GM18520 (cell line): Measurements from ENCODE around the gene SLC13A4.
"Not testable (repeated sequence)": the region's sequence is repeated elsewhere in the genome, so short reads cannot be mapped to it uniquely, and the experiment has no call there.

Experiments used
- ATAC-seq: cut with Tn5 transposase; IDR thresholded peaks from one replicate; pipeline ENCODE4 v1.9.1; 2021; ENCODE audit not compliant: unreplicated experiment

The SLC13A4 gene, protein sequence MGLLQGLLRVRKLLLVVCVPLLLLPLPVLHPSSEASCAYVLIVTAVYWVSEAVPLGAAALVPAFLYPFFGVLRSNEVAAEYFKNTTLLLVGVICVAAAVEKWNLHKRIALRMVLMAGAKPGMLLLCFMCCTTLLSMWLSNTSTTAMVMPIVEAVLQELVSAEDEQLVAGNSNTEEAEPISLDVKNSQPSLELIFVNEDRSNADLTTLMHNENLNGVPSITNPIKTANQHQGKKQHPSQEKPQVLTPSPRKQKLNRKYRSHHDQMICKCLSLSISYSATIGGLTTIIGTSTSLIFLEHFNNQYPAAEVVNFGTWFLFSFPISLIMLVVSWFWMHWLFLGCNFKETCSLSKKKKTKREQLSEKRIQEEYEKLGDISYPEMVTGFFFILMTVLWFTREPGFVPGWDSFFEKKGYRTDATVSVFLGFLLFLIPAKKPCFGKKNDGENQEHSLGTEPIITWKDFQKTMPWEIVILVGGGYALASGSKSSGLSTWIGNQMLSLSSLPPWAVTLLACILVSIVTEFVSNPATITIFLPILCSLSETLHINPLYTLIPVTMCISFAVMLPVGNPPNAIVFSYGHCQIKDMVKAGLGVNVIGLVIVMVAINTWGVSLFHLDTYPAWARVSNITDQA

DNA sequence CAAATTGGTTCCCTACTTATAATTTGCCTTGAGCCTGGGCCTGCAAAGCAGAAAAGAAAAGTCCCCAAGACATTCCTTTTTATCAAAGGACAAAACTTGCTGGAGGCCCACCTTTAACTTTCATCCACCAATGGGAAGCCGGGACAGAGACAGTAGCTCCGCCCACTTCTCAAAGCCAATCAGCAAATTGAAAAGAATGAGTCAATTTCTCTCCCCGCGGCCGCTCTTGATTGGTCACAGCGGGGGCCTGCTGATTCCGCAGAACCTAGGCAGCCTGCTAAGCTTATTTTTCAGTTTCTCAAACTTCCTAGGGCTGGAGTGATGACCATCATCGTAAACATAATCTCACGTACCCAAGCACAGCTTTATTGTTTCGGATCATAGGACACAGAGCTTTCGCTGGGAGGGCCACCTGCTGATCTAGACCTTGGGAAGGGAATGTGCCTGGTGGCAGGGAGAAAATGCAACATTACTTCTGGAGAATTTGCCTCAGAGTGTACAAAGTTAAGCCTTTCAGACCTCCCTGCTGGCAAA, at the start of gene SLC13A4:
SLC13A4 (minus strand) TSS at position 51 of the 534 bp plus-strand sequence. CDS start 690 bp downstream, outside the sequence.
- no peak for ATAC-seq

DNA sequence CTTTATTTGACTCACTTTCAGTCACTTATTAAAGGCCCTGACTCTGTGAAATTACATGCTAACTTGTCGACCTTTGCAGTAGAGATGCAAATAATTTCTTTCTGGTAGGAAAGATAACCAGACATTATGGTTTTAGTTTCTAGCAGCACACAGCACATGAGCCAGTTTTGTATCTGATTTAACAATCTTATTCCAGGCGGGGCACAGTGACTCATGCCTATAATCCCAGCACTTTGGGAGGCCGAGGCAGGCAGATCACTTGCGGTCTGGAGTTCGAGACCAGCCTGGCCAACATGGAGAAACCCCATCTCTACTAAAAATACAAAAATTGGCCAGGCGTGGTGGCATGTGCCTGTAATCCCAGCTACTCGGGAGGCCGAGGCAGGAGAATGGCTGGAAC, 47.9 kb upstream of the SLC13A4 start:
- not testable (repeated sequence) for ATAC-seq

DNA sequence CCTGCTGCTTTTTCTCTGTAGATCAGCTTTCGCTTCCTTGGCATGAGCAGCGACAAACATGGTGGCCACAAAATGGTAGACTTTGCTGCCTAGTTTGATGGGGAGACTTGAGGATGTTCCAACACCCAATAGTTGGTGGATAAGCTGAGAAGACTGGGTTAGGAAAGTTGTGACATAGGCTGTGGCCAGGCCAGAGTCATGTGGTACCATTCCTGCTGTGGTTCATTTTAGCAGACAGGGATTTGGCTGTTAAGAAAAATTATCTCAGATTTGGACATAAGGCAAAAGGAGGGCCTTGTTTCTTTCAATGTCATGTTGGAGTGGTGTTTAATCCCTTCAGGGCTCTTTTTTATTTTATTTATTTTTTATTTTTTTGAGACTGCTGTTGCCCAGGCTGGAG, 47.2 kb upstream of the SLC13A4 start:
- ATAC-seq: no peak

DNA sequence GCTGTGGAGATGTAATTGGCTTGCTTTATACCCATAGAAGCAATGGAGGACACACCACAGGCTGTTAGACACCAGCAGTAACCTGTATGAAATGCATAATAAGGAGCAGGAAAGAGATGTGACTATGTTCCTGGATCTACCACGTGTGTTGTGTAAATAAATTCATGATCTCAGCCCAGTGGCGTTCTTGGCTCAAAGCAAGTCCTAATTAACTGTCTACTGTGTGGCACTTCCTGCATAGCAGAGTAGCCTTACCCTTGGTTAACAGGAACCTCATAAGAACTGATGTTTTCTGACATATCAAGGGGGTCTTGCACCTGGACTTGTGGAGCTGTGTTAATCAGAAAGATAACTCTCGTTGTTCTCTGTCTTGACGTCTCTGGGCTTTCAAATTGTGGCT, 46.3 kb upstream of the SLC13A4 start:
- no peak for ATAC-seq

DNA sequence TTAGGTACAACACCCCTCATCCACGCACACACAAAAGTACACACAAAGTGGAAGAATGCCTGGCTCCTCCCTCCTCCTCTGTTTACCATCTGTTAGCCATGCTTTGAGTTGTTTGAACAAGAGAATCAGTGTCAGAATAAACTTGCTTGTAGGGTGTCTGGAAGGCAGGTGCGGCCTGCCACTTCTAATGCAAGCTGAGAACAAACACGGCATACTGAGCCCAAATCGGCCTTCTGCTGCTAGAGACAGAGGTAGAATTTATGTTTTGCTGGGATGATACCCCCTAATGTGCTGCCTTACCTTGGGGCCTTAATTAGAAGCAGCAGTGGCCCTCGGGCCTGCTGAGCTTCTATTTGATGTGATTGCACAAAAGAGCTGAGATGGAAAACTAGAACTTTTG, 45.5 kb upstream of the SLC13A4 start:
- ATAC-seq: no peak

DNA sequence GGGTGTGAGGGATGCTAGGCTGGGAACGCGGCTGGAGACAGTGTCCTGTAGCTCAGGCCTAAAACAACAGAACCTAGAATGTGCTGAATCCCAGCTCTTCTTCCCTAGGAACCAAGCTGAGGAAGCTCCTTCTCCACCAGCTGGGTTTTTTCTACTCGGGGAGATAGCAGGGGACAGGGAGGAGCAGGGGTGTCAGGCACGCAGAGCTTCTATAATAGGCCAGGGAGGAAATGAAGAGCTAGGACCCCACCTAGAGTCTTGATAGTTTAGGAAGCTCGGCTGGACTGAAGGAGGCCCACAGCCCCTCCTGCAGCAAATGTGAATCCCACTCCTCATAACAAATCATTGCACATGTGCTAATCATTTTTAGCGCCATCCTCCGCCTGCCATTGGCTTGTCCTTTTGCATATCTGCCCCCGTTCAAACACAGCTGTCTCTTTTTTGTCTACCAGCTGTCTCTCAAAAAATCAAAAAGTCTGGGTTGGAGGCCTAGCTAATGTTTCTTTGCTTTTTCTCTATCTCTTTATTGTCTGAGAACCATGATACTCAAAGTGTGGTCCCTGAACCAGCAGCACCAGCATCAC, 44.7 kb upstream of the SLC13A4 start:
- ATAC-seq: no peak

DNA sequence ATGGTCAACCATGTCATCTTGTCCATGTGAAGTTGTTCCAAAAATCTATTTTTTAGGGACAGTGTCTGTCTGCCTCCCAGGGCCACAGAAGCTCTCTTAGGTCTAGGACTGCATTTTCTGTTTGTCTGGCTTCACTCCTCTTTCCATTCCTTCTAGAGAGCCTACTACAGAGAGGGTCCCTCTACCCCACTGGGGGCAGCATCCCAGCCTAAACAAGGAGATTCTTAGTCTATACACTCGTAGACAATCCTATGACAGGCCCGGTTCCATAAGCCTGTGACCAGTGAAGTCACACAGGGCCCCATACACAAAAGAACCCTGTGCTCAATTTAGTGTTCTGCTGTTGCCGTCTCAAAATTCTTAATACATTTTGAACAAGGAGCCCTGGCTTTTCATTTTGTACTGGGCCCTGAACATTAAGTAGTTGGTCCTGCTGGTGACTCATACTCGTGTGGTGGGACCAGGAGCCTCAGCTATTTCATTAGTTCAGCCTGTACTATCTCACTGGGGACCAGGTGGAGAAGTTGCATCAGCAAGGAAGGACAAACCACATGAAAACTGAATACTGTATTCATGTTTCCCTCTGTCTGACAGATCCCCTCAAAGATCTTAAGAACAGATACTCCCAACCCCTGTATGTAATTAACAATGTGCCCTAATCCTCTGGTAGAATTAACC, 44.1 kb upstream of the SLC13A4 start:
- no peak for ATAC-seq

DNA sequence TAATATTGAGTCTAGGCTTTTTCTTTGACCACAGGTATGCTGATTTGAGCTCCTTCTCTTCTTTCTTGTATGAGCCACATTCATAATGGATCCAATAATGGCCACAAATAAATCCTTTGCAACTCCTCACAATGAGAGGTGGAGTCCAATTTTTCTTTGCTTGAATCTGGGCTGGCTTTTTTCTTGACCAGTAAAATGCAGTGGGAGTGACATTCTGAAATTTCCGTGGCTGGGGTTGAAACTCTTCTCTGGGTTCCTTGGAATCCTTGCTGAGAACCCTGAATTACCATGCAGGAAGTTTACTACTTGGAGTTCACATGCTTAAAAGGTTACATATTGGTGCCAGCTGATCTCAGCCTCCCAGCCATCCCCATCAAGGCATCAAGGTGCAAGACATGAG, 43.1 kb upstream of the SLC13A4 start:
- no peak for ATAC-seq

DNA sequence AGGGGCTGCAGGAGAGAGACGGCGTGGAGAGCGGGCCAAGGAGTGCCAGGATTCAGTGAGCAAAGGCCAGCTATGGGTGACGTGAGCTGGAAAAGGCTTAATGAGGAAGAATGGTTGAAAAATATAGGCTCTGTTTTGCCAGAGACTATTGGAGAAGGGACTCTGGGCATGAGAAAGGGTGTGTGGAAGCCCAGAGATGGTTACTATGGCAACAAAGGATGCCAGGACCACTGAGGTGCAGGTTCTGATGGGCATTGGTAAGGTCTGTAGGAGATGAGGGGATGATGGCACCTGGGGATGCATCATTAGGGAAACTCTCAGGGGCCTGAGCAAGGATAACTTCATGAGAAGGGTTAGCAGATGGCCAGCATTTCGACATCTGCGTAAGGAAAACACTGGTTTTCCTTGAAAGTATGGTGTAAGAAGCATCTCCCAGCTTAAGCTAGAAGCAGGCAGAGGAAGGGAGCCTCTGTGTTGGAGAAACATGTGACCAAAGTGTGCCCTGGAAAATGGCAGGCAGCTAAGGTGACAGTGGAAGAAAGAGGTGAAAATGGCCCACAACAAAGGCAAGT, 42.2 kb upstream of the SLC13A4 start:
- ATAC-seq: no peak

DNA sequence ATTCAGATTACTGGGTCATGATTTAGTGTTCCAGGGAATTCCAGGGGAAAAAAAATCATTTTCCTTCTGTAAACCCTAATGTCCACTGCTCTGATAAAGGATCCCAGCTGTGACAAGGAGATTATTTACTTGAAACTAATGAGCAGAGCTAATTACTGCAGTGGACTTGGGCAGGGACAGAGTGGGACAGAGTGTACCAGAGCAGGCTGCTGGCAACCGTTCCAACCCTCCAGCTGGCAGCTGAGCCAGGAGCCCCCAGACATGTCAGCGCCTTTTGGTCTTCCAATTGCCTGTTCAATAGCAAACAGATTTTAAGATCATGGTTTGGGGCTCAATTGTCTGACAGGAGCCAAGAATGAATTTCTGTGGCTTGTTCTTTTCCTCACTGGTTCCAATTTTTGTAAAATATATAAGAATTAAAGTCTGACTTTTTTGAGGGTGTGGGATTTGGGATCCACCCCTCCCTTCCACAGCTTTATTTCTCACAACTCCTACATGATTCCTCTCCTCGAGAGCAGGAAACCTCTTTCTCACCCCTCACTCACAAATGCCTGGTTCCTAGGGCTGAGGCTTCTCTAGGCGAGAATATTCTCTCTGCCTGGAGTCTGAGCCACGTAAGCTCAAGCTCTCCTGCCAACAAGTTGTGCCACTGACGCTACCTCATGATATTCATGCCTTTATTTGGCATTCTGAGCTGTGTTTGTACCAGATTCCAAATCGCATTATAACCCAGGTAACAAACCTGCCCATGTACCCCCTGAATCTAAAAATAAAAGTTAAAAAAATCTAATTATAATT, 41.2 kb upstream of the SLC13A4 start:
- ATAC-seq: no peak

DNA sequence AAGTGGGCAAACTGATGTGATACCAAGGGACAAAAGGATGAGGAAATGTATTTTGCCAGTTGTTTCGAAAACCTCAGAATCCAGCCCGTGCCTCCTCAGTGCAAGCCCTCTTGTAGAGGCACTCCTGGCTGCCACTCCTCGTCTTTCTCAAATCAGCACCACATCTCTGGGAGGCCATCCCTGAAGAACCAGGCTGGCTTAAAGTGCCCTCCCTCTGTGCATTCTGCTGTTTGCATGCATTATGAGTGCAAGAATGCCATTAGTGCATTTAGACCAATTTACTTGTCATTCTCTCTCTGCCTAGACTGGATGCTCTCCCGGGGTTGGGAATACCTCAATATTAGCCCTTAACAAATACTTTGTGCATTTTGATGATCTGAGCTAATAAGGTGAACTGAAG, 40.5 kb upstream of the SLC13A4 start:
- no peak for ATAC-seq

DNA sequence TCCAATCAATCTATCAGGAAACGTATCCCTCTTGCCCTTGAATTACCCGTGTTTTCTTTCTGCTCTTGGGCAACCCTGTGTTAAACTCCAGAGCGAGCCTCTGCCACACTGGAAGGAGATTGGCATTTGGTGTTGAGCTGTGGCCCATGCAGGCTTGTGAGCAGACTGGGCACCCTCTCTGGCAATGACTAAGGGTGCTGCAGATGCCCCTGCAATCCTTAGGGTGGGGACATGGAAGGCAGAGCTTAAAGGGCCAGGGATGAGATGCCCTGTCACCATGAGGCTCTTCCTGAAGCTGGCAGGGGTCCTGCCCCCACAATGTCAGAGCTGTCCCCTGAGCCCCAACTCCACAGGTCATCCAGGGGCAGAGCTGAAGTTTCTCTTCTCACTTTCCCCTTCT, 40.1 kb upstream of the SLC13A4 start:
- ATAC-seq: no peak

DNA sequence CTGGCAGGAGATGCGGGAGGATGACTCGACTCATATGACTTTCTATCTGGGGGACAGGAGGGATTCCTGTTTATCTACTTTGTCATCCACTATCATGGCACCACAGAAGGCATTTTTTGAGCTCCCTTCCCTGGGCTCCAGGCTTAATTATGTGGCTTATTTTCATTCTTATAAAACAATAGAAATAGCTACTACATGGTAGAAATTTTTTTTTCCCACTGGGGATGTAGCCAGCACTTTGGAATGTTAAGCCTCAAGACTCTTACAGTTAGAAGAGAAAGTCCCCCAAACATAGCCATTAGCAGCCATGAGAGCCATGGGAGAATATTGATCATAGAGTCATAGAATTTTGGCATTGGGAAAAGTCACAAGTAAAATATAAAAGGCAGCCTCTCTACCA, 35.3 kb upstream of the SLC13A4 start:
- no peak for ATAC-seq

DNA sequence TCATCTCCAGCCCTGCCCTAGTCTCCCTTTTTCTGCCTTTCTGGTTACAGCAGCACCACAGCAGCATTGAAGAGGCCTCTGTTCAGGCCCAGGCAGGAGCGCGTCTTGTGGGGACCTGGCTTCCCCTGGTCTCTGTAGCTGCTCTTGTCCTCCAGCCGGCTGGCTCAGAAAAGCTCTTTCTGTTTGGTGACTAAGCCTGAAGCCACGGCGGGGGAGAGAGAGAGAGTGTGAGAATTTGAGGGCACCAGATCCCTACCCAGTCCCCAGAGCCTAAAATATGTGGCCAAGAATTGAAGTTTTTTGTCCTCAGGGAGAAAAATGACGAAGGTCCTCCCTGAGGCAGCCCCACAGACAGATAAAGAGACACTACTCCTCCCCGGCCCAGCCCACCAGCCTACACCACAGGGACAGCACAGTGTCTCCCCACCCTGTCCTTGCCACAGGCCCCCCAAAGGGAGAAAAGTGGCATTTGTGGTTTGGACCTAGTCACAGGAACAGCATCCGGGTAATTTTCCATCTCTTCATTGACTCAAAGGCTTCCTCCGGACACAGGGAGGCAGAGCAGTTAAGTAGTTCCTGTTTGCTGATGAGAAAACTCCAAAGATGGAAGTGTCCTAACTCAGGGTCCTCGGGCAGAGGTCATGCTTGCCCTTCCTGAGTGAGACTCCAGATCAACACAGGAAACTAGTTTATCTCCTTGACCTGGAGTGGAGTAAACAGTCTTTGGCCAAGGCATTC, 33.9 kb upstream of the SLC13A4 start:
- ATAC-seq: no peak

DNA sequence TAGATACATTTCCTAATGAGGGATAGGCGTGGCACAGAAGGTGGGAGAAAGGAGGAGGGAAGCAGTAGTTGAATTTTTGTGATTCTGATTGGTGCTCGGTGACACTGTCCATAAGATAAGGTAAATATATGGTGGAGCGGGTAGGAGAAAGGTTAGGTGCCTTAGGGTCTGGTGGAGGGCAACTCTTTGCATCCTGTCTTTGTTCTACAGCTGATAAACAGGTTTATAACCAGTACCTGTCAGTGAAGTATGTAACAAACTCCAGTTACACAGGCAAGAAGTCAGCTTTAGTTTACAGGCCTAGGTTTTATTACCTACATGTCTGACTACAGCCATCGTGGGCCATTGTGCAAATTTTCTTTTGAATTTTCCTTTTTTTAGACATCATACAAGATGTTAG, 31.5 kb upstream of the SLC13A4 start:
- ATAC-seq: no peak

DNA sequence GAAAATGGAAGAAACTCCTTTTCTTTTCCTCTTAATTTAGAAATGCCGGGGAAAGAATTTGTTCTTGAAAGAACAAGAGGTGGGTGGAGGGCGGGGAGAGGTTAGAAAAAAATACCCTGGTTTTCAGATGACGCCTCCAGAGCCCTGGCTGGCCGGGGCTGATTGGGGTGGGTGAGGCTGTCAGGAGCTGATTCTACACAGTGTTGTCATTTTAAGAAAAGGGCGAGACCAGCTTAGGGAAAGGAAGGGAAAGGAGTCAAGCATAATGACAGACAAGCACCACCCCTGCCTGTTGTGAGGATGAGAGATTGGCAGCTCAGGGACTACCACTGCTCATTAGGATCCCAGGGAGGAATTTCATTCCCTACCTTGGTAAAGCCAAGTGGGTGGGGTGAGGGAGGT, 30.5 kb upstream of the SLC13A4 start:
- no peak for ATAC-seq

DNA sequence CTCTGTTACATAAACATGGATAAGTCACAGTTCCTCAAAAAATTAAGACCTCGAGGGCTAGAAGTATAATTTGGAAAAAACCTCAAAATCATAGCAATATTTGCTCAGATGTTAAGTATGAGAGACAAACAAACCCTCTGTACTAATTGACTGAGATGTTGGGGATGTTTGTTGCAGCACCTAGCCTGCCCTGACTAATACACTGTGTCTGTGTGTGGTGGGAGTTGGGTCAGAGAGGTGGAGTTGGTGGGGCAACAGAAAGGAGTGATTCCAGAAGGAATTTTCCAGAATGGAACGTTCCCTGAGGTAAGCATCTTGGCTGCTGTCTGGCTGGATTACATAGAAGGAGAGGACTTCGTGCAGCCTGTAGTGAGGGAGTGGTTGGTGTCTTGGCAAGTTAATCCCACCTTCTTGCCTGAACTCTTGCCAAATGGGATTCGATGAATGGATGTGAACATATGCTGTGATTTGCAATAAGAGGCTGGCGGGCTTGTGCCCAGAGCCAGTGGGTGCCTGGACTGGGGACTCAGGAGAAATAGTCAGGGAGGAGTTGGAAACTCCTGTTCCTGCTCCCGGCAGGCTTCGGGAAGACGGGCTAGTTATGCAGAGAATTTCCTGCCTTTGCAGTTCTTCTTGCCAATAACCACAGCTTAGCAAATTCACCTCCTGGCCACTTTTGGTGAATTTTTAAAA, 29.9 kb upstream of the SLC13A4 start:
- no peak for ATAC-seq

DNA sequence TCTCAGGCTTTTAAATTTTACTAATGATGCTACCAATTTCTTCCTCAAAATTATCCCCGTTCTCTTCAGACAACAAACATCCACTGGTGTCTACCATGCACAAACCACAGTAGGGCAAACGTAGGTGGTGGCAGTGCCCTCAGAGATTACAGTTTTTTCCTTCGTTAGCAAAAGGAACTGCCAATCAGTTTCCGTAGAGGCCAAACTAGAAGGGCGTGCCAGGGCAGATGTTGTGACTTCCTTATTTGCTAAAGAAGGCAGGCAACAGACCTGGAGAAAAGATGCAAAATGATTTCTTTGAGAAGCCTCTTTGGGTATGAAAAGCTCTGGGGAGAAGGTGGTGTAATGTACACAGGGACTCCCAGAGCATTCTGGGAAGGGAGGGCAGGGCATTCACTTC, 28.2 kb upstream of the SLC13A4 start:
- ATAC-seq: no peak

DNA sequence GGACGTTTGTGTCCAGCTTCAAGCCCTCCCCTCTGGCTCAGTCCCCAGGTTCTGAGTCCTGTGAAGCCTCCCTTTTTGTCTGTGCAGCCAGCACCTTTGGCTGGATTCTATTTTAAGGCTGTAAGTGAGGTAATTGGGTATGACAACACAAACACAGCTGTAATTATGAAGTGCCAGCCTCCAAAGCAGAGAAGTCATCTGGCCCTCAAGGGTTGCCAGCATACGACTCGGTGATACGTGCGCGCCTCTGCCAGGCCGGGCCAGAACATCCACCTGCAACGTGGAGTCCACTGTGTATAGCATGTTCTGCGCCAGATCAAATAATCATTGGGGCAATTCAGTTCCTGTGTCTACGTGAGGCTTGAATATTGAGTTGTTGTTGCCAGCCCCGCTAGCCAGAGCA, 27.4 kb upstream of the SLC13A4 start:
- no peak for ATAC-seq
